GM19395 (cell line): ENCODE data around the gene EPB41L4A.

Source experiments
- ATAC-seq: cut with Tn5 transposase; IDR thresholded peaks from one replicate; pipeline ENCODE4 v1.9.1; 2021; ENCODE audit warnings: mild to moderate bottlenecking, moderate library complexity; ENCODE audit not compliant: unreplicated experiment

The EPB41L4A gene

GRCh38 chr5:112122353-112122752 lies 296.7 kb downstream of the EPB41L4A start:
- ATAC-seq, result no peak

GRCh38 chr5:112121258-112121657 lies 297.8 kb downstream of the EPB41L4A start:
- ATAC-seq, result no peak

GRCh38 chr5:112119969-112120368 lies 299.1 kb downstream of the EPB41L4A start:
- ATAC-seq, result peak; percentile 34

GRCh38 chr5:112119508-112119907 lies 299.6 kb downstream of the EPB41L4A start:
- peak; percentile 61 for ATAC-seq

GRCh38 chr5:112117551-112117950 lies 301.5 kb downstream of the EPB41L4A start:
- no peak for ATAC-seq

- ATAC-seq, result peak; percentile 79
Measured at GRCh38 chr5:112116371-112116770, 302.7 kb downstream of the EPB41L4A start.

- no peak for ATAC-seq
Measured at GRCh38 chr5:112113565-112113964, 305.5 kb downstream of the EPB41L4A start.
